GM08714 (cell line): ENCODE results near the gene GPR151.

Experiments
- H3K4me3 ChIP-seq: fragments of 200-500 bp; sonication (Bioruptor generic); 2 replicates; pipeline ENCODE4 v1.5.1; 2014; ENCODE audit warnings: mild to moderate bottlenecking, low read length, inconsistent platforms
- ZNF274 ChIP-seq: IDR thresholded peaks from 2 replicates; pipeline ENCODE4 v1.6.1; 2012; ENCODE audit warnings: mild to moderate bottlenecking, low read depth, low read length

Gene GPR151

DNA sequence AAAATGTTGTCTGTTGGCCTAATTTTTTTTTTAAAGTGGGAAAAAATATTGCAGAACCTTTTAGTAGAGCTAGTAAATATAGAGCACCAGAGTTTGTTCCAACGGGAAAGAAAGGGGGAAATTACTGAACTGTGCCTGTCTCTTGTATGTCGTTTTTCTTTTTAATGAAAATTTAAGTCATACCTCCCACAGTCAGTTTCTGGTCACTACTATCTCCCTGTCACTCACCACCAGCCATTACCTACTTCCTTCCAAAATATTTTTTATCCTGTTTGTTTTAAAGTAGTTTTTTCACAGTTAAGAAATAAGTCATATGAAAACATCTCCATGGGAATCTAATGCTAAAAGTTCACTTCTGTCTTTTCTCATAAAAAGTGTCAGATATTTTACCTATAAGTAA is 21.3 kb downstream of the GPR151 start:
- no peak overlapping the region for H3K4me3 ChIP-seq
- TF ChIP-seq ZNF274, result no peak

- no peak overlapping the region for H3K4me3 ChIP-seq
- no peak for TF ChIP-seq ZNF274
These were observed 25.7 kb downstream of the GPR151 start for GRCh38 chr5:146490089-146490843.

- H3K4me3 ChIP-seq, result no peak overlapping the region
- TF ChIP-seq ZNF274, result no peak
These were observed 31.1 kb downstream of the GPR151 start for GRCh38 chr5:146484714-146485391.

GRCh38 chr5:146482775-146483174 is 33.2 kb downstream of the GPR151 start:
- TF ChIP-seq ZNF274, result no peak
- no peak overlapping the region for H3K4me3 ChIP-seq

DNA sequence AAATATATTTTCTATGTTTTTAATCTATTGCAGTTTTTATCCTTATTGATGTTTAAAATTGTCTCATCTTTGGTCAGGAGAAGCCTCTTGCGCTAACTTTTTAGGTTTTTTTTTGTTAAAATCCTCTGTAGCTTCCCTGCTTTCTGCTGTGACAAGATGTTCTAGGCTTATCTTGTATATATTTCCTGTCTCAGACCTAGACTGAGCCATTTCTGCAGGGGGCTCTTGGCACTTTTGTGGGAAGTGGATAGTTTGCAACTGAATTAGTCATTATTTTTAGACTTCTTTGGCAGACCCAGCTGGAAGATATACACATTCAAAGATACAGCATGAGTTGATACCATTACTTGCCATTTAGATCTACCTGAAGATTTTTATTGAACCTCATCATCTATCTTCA is 40.1 kb downstream of the GPR151 start:
- no peak overlapping the region for H3K4me3 ChIP-seq
- no peak for TF ChIP-seq ZNF274

DNA sequence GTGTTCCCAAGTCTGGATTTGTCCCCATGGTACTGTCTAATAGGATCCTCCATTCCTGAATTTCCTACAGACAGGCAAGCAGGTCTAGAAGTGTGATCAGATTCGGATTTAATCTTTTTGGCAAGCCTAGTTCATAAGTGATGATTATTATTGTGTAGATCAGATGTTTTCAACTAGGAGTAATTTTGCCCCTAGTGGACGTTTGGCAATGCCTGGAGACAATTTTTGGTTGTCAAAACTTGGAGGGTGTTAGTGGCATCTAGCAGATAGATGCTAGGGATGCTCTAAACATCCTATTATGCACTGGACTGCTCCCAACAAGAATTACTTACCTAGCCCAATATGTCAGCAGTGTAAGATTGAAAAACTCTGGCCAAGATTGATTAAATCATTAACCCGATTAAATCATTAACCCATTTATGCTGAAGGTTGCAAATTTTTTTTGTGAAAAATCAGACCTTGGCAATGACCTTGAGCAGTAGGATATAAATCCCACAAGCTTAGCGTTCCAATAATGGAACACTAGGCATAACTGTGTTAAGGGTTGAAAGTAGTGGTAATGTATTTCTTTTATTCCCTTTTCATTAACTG is 40.7 kb downstream of the GPR151 start:
- H3K4me3 ChIP-seq, result no peak overlapping the region
- no peak for TF ChIP-seq ZNF274

DNA sequence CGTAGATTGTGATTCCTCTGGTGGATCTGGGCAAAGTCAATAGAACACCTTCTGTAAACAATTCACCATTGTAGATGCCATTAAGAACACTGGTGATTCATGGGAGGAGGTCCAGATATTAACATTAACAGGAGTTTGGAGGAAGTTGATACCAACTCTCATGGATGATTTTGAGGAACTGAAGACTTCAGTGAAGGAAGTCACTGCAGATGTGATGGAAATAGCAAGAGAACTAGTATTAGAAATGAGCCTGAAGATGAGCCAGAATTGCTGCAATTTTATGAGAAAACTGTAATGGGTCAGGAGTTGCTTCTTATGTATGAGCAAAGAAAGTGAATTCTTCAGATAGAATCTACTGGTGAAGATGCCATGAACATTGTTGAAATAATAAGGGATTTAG is 41.9 kb downstream of the GPR151 start:
- no peak overlapping the region for H3K4me3 ChIP-seq
- TF ChIP-seq ZNF274, result no peak

GRCh38 chr5:146467760-146468159 is 48.2 kb downstream of the GPR151 start:
- TF ChIP-seq ZNF274, result no peak

DNA sequence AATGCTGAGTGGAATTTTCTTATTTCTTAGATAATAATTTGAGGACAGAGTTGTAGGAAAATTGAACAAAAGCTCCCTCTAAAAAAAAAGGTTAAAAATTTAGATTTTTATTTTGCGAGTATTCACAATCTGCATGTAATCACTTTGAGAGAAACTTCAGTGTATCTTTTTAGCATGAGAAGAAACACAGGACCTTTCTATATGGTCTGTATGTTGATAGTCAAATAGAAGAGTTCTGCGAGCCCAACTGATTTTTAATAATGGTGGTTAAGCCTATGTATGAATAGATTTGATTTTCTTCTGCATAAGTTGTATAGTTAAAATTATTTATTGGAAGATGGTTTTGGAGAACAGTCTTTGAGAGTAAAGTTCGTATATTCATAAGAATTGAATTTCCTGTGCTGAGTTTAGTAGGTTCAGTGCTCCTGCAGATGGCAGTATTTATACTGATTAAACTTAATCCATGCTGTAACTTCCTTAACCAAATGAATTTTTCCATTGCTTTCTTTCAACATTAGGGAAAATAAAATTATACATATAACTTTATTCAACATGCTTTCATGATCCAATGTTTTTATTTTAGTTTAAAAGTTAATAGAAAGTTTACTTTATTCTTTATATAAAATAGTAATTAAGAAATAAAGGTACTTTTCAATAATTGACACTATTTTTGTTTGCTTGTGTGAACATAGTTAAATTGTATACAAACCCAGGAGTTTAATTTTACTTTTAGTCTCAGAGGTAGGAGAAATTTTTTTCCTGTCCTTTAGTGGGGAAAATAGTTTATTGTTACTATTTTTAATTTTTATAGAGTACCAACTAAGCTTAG is 49.3 kb downstream of the GPR151 start:
- no peak for TF ChIP-seq ZNF274
- no peak overlapping the region for H3K4me3 ChIP-seq

More at GRCh38 chr5:146467760-146468159, 48.2 kb downstream of the GPR151 start:
- no peak overlapping the region for H3K4me3 ChIP-seq

DNA sequence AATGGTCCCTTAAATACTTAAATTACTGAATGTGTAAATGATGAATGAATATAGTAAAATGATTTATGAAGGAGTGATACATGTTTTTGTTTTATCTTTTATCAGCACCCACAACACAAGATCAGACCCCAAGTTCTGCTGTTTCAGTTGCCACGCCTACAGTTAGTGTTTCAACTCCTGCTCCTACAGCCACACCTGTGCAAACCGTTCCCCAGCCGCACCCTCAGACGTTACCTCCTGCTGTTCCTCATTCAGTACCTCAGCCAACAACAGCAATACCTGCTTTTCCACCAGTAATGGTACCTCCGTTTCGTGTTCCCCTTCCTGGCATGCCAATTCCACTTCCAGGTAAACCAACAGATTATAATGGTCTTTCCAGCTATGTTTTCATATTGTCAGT is 52.5 kb downstream of the GPR151 start:
- TF ChIP-seq ZNF274, result no peak
- no peak overlapping the region for H3K4me3 ChIP-seq
